HepG2 (cell line): ENCODE results near the gene ARL6IP4. TPM values are rescaled to one million over a fixed set of nuclear protein-coding genes. Genes with fewer than 3 reads are reported as not detected.

Experiments
- ATRX ChIP-seq: sonication (generic); formaldehyde crosslinking; IDR thresholded peaks from 2 replicates; pipeline ENCODE4 v1.4.0; 2020; ENCODE audit warnings: missing genetic modification reagents, borderline replicate concordance
- EZH2 ChIP-seq: conservative IDR thresholded peaks from 2 replicates; pipeline ENCODE4 v1.6.1; 2012; ENCODE audit warnings: mild to moderate bottlenecking, low read depth, low read length, moderate library complexity
- FOXO1 ChIP-seq: sonication (generic); formaldehyde crosslinking; IDR thresholded peaks from 2 replicates; pipeline ENCODE4 v1.4.0; 2020; ENCODE audit warnings: missing genetic modification reagents
- HNRNPL ChIP-seq: fragments of 200-400 bp; formaldehyde crosslinking; IDR thresholded peaks from 2 replicates; pipeline ENCODE4 v1.6.1; 2017; ENCODE audit warnings: mild to moderate bottlenecking, low read depth, low read length
- KMT2A ChIP-seq: sonication (generic); formaldehyde crosslinking; IDR thresholded peaks from 2 replicates; pipeline ENCODE4 v1.4.0; 2020; ENCODE audit warnings: missing genetic modification reagents
- MATR3 ChIP-seq: sonication (generic); formaldehyde crosslinking; IDR thresholded peaks from 2 replicates; pipeline ENCODE4 v1.4.0; 2020; ENCODE audit warnings: missing genetic modification reagents
- MXD4 ChIP-seq: IDR thresholded peaks from 2 replicates; pipeline ENCODE4 v1.6.1; 2016; ENCODE audit warnings: mild to moderate bottlenecking, missing biosample characterization, missing genetic modification reagents
- RBM22 ChIP-seq: fragments of 200-400 bp; formaldehyde crosslinking; optimal IDR thresholded peaks from 2 replicates; pipeline ENCODE3; 2017; ENCODE audit warnings: mild to moderate bottlenecking, low read length, moderate library complexity
- REL ChIP-seq: sonication (generic); formaldehyde crosslinking; conservative IDR thresholded peaks from 2 replicates; pipeline ENCODE4 v1.8.0; 2022; ENCODE audit warnings: mild to moderate bottlenecking, missing genetic modification reagents, moderate library complexity
- RFX1 ChIP-seq: fragments of 450-650 bp; IDR thresholded peaks from 2 replicates; pipeline ENCODE4 v1.6.1; 2017
- TGIF2 ChIP-seq: IDR thresholded peaks from 2 replicates; pipeline ENCODE4 v1.6.1; 2016; ENCODE audit warnings: control low read depth, missing compliant biosample characterization
- THYN1 ChIP-seq: sonication (generic); formaldehyde crosslinking; IDR thresholded peaks from 2 replicates; pipeline ENCODE4 v1.8.1; 2023; ENCODE audit warnings: low read depth, mild to moderate bottlenecking, moderate library complexity, missing genetic modification reagents, borderline replicate concordance
- ZBTB3 ChIP-seq: sonication (generic); formaldehyde crosslinking; IDR thresholded peaks from 2 replicates; pipeline ENCODE4 v1.4.0; 2020; ENCODE audit warnings: low read depth, mild to moderate bottlenecking, moderate library complexity, missing genetic modification reagents, borderline replicate concordance
- ZFP82 ChIP-seq: sonication (generic); formaldehyde crosslinking; IDR thresholded peaks from 2 replicates; pipeline ENCODE4 v1.5.1; 2020; ENCODE audit warnings: mild to moderate bottlenecking, missing genetic modification reagents, borderline replicate concordance
- ZNF484 ChIP-seq: sonication (generic); formaldehyde crosslinking; IDR thresholded peaks from 2 replicates; pipeline ENCODE4 v1.5.1; 2020; ENCODE audit warnings: mild to moderate bottlenecking, low read depth, missing genetic modification reagents, borderline replicate concordance
- ZNF615 ChIP-seq: sonication (generic); formaldehyde crosslinking; IDR thresholded peaks from 2 replicates; pipeline ENCODE4 v1.5.0; 2020; ENCODE audit warnings: mild to moderate bottlenecking, missing genetic modification reagents, borderline replicate concordance
- polyA plus RNA-seq, 8 experiments: library from polyadenylated mRNA; depleted of rRNA in 3 of 8; stranded (reverse) in 7 of 8; unstranded in 1 of 8; fragments of >200 nt; fragmentation: Illumina TruSeq in 4 of 8; extraction: Trizol in 4 of 8; gene quantifications; 2 replicates each; pipeline versions ENCODE4 v1.2.1 to v1.2.3, GENCODE V29; 2011 to 2016; ENCODE audit warnings: low read depth in 4 of 8, missing spikeins in 1 of 8, mixed read lengths in 1 of 8; ENCODE audit not compliant: insufficient read depth in 1 of 8
- total RNA-seq, 5 experiments: library from RNA; depleted of rRNA; stranded (reverse); fragments of >200 nt; fragmentation: Illumina TruSeq; extraction: Trizol; gene quantifications; 2 replicates each; pipeline ENCODE4 v1.2.3, GENCODE V29; 2016; ENCODE audit warnings: low read depth in 1 of 5
- TF ChIP-seq, protein P1 (sequence below): sonication (generic); formaldehyde crosslinking; conservative IDR thresholded peaks from 2 replicates; pipeline ENCODE4 v1.4.0; 2020; ENCODE audit warnings: mild to moderate bottlenecking, missing genetic modification reagents, moderate library complexity
- TF ChIP-seq, protein P2 (sequence below): IDR thresholded peaks from 2 replicates; pipeline ENCODE4 v1.6.1; 2016; ENCODE audit warnings: mild to moderate bottlenecking, missing biosample characterization, missing genetic modification reagents
- TF ChIP-seq, protein P3 (sequence below): sonication (generic); IDR thresholded peaks from 2 replicates; pipeline ENCODE4 v1.6.1; 2016; ENCODE audit warnings: low read depth, borderline replicate concordance
- TF ChIP-seq, protein P4 (sequence below): fragments of 450-650 bp; IDR thresholded peaks from 2 replicates; pipeline ENCODE4 v1.6.1; 2017; ENCODE audit warnings: mild to moderate bottlenecking
- TF ChIP-seq, protein P5 (sequence below): sonication (generic); formaldehyde crosslinking; IDR thresholded peaks from 2 replicates; pipeline ENCODE4 v1.4.0; 2020; ENCODE audit warnings: missing genetic modification reagents

Gene ARL6IP4
- total and polyA plus RNA-seq, 2 of the 13 experiments (the other 11 are each of a cell fraction or from before 2014, with no cell fraction given): 155 to 220 TPM

DNA sequence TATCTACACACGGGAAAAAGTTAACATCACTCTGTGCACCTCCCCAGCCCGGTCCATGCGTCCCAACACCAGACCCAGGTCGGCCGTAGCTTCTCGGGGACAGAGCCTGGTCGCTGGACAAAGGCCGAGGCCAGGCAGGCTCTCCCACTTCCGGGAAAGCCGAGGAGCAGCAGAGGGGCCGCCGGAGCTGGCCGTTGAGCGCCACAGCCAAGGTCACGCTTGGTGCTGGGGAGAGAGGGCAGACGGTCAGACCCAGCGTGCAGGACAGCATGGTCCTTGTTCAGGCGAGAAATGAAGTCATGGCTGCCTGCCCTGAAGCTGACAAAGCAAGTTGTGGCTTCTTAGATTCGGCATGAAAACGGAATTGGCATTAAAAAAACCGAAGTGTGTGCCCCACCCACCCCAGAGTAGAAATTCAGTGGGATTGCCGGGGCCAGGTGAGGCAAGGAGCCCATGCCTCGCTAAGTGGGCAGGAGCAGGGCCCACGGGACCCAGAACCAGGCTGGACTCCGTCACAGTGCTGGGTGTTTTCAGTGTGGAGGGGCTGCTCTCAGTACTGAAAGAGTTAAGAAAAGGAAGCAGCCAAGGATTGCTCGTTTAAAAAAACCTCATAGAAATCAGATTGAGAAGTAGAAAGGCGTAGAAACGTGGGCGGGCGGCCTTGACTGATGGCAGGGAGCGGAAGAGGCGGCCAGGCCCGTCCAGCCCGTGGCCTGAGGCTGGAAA is 4.3 kb downstream of the ARL6IP4 start (continued):
- TF ChIP-seq, protein P1, sequence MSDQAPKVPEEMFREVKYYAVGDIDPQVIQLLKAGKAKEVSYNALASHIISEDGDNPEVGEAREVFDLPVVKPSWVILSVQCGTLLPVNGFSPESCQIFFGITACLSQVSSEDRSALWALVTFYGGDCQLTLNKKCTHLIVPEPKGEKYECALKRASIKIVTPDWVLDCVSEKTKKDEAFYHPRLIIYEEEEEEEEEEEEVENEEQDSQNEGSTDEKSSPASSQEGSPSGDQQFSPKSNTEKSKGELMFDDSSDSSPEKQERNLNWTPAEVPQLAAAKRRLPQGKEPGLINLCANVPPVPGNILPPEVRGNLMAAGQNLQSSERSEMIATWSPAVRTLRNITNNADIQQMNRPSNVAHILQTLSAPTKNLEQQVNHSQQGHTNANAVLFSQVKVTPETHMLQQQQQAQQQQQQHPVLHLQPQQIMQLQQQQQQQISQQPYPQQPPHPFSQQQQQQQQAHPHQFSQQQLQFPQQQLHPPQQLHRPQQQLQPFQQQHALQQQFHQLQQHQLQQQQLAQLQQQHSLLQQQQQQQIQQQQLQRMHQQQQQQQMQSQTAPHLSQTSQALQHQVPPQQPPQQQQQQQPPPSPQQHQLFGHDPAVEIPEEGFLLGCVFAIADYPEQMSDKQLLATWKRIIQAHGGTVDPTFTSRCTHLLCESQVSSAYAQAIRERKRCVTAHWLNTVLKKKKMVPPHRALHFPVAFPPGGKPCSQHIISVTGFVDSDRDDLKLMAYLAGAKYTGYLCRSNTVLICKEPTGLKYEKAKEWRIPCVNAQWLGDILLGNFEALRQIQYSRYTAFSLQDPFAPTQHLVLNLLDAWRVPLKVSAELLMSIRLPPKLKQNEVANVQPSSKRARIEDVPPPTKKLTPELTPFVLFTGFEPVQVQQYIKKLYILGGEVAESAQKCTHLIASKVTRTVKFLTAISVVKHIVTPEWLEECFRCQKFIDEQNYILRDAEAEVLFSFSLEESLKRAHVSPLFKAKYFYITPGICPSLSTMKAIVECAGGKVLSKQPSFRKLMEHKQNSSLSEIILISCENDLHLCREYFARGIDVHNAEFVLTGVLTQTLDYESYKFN: peak; percentile 91
- TF ChIP-seq HNRNPL: peak; percentile 51; the same call in 1 of the 2 replicates
- no peak for TF ChIP-seq THYN1 (CRISPR knock-in tag)
- no peak for TF ChIP-seq ZBTB3
- peak; percentile 63; the same call in 1 of the 2 replicates for TF ChIP-seq TGIF2 (CRISPR knock-in tag)
- peak; percentile 53; the same call in 1 of the 2 replicates for TF ChIP-seq MXD4 (CRISPR knock-in tag)
- TF ChIP-seq ZNF484: no peak
- no peak for TF ChIP-seq ZFP82
- peak; percentile 60 for TF ChIP-seq FOXO1 (CRISPR knock-in tag)
- TF ChIP-seq REL (CRISPR knock-in tag): no peak
- TF ChIP-seq MATR3 (CRISPR knock-in tag): no peak
- TF ChIP-seq ZNF615: no peak
- TF ChIP-seq, protein P2, sequence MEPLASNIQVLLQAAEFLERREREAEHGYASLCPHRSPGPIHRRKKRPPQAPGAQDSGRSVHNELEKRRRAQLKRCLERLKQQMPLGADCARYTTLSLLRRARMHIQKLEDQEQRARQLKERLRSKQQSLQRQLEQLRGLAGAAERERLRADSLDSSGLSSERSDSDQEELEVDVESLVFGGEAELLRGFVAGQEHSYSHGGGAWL: peak; percentile 64
- TF ChIP-seq KMT2A (CRISPR knock-in tag): peak; percentile 81; the same call in 1 of the 2 replicates
- TF ChIP-seq, protein P3, sequence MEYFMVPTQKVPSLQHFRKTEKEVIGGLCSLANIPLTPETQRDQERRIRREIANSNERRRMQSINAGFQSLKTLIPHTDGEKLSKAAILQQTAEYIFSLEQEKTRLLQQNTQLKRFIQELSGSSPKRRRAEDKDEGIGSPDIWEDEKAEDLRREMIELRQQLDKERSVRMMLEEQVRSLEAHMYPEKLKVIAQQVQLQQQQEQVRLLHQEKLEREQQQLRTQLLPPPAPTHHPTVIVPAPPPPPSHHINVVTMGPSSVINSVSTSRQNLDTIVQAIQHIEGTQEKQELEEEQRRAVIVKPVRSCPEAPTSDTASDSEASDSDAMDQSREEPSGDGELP: no peak
- no peak for TF ChIP-seq ATRX (CRISPR knock-in tag)
- TF ChIP-seq EZH2: no peak
- no peak for TF ChIP-seq RFX1
- TF ChIP-seq, protein P4, sequence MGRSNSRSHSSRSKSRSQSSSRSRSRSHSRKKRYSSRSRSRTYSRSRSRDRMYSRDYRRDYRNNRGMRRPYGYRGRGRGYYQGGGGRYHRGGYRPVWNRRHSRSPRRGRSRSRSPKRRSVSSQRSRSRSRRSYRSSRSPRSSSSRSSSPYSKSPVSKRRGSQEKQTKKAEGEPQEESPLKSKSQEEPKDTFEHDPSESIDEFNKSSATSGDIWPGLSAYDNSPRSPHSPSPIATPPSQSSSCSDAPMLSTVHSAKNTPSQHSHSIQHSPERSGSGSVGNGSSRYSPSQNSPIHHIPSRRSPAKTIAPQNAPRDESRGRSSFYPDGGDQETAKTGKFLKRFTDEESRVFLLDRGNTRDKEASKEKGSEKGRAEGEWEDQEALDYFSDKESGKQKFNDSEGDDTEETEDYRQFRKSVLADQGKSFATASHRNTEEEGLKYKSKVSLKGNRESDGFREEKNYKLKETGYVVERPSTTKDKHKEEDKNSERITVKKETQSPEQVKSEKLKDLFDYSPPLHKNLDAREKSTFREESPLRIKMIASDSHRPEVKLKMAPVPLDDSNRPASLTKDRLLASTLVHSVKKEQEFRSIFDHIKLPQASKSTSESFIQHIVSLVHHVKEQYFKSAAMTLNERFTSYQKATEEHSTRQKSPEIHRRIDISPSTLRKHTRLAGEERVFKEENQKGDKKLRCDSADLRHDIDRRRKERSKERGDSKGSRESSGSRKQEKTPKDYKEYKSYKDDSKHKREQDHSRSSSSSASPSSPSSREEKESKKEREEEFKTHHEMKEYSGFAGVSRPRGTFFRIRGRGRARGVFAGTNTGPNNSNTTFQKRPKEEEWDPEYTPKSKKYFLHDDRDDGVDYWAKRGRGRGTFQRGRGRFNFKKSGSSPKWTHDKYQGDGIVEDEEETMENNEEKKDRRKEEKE: no peak
- TF ChIP-seq, protein P5, sequence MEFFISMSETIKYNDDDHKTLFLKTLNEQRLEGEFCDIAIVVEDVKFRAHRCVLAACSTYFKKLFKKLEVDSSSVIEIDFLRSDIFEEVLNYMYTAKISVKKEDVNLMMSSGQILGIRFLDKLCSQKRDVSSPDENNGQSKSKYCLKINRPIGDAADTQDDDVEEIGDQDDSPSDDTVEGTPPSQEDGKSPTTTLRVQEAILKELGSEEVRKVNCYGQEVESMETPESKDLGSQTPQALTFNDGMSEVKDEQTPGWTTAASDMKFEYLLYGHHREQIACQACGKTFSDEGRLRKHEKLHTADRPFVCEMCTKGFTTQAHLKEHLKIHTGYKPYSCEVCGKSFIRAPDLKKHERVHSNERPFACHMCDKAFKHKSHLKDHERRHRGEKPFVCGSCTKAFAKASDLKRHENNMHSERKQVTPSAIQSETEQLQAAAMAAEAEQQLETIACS (CRISPR knock-in tag): 0 out of 2 replicates have a peak, but pooled peaks have one; percentile 22
- peak; percentile 45 for TF ChIP-seq RBM22
